ENCODE results near the gene PAWR.

Gene PAWR, protein sequence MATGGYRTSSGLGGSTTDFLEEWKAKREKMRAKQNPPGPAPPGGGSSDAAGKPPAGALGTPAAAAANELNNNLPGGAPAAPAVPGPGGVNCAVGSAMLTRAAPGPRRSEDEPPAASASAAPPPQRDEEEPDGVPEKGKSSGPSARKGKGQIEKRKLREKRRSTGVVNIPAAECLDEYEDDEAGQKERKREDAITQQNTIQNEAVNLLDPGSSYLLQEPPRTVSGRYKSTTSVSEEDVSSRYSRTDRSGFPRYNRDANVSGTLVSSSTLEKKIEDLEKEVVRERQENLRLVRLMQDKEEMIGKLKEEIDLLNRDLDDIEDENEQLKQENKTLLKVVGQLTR

DNA sequence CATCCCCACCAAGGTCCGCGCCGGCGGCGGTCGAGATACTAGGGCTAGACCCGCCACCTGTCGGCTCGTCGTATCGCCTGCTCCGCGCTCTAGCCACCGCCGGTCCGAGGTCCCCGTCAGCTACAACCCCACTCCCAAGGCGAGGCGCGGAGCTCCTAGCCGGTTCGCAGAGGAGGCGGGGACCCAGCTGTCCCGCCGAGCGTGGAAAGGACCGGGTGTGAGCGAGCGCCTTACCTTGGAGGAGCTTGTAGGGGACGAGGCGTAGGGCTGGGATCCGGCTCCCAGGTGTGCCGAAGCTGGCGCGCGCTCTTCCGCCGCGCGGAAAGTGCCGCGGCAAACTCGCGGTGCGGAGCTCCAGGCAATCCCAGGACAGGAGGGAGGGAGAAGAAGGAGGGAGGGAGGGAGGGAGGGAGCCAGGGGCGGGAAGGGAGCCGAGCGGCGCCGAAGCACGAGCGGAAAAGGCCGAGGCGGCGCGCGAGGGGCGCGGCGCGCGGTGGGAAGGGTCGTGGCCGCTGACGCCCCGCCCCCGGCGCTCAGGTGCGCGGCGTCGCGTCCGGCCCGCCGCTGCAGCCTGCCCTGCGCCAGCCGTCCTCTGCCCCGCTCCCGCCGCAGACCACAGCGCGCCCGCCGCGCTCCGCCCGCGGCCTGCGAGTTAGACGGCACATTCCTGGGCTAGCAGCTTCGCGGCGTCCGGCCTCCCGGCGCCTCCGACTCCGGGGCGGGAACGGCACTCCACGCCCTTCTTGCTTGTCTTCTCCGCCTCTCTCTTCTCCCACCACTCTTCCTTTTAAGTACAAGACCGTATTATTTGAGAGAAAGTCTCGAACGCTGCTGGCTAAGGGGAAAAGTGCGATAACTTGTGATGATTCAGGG is at the start of gene PAWR:
PAWR (minus strand) TSS at position 327 of the 873 bp plus-strand sequence. CDS start 720 bp downstream, outside the sequence.
- no peak for DNase-seq

DNA sequence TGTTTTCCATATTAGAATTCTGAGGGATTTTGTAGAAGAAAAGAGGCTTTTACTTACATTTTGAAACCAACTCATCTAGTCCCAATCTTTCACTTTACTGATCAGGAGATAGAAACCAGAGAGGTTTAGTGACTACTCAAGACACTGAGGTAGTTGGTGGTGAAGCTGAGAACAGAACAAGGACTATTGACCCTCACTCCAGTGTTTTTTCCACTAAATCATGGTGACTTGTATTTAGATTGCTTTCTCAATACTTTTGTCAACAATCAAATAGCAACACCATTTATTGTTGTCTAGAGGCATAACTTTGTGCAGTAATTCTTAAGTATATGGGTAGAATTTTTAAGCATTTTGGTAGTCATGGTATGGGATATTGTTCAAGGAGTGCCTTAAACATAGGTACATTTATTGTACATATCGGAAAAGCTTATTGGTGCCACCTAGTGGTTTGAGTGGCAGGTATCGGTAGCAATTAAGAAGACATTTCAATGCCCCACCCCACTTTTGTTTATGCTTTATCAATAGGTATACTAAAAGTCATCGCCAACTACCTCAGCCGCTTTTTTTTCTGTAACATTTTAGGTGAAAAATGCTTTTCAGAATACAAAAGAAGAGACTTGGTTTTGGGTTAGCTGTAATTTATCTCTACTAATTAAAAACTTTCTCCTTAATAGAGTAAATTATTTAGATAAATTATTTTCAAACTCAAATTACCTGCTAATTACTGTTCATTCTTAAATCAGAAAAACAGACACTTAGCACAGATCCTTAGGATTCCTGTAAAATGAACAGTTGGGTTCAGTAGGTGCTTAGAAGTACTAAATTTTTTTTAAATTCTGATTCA is 47.3 kb upstream of the PAWR start:
- no peak for DNase-seq

DNA sequence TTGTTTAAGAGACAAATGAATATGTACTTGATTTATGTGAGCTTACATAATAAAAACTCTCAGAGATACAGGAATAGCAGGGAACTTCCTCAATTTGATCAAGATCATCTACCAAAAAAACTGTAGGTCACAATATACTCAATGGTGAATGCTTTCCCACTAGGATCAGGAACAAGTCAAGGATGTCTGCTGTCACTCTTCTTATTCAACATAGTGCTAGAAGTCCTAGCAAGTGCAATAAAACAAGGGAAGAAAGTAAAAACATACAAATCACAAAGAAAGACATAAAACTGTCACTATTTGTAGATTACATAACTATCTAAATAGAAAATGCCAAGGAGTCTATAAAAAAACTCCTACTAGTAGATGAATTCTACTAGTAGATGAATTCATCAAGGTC is 41.9 kb upstream of the PAWR start:
- DNase-seq: no peak

DNA sequence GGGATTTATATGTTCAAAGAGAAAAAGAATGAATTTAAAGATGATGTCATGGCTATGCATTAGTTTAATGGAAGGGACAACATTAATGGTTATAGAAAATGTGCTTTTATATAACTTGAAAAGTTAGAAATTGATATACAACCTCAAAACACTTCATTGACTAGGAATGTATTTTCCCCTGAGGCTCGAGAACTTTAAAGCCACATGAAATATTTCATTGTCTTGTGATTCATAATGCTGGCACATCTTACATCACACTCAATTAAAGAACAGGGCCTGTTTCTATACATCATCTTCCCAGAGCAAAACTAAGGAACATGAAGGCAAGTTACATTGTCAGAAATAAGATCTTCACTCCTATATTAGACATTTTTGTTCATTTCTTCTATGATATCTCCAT is 35.2 kb upstream of the PAWR start:
- DNase-seq: no peak

DNA sequence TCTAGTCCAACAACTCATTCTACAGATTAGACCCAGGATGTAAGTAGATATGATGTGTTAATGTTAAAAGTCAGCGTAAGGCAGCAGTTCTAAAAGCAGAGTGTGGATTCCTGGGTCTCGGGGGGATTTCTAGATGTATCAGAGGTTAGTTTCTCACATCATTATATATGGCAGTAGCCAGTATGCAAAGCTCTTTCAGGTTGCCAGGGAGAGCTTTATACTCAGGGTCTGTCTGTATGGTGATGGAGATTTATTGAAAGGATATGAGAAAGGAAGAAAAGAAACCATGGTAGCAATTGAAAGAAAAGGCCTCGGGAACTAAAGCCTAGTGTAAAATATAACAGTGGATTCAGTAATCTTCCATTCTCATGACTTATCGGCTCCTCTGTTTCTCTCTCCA is 26.2 kb upstream of the PAWR start:
- no peak for DNase-seq

DNA sequence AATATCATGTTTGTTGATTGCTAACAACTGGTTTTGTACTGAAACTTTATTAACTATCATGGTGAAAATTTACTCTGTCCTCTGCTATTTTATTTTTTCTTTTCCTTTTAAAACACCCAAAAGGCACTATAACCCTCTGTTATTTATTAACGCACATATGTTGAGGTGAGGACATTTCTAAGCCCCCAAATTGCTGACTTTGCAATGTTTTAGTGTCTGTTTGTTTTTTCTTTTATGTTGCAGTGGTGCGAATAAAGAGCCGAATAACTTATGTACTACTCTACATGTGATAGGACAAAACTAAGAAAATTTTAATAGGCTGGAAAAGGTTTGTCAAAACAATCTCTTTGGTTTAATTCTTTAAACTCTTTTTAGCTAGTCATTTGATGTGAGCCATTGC is 24.5 kb upstream of the PAWR start:
- DNase-seq: no peak

DNA sequence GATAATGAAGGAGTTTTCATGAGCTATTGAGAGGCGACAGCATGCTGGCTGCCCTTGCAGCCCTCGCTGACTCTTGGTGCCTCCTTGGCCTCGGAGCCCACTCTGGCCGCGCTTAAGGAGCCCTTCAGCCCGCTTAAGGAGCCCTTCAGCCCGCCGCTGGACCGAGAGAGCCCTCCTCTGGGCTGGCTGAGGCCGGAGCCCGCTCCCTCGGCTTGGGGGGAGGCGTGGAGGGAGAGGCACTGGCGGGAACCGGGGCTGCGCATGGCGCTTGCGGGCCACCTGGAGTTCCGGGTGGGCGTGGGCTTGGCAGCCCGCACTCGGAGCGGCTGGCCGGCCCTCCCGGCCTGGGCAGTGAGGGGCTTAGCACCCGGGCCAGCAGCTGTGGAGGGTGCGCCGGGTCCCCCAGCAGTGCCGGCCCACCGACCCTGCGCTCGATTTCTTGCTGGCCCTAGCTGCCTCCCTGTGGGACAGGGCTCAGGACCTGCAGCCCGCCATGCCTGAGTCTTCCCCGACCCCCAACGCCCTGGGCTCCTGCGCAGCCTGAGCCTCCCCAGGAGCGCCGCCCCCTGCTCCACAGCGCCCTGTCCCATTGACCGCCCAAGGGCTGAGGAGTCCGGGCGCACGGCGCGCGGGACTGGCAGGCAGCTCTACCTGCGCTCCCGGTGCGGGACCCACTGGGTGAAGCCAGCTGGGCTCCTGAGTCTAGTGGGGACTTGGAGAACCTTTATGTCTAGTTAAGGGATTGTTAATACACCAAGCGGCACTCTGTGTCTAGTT is 20.1 kb upstream of the PAWR start:
- no peak for DNase-seq

DNA sequence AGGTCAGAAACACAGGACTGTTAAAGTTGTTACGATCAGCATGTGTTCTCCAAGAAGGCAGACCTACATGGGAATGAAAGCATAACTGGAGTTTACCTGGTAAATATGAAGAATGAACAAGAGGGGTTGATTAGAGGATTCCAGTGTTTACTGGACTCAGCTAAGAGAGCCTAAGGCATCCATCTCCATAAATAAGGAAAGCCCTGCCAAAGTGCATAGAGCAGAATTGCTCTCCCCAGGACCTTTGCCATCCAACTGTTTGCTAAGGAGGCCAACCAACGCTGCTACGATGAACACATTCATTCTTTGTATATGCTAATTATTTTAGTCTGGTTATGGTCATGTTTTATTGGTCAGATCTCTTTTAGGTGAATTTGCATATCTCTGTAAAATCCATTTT is 17.1 kb upstream of the PAWR start:
- no peak for DNase-seq

DNA sequence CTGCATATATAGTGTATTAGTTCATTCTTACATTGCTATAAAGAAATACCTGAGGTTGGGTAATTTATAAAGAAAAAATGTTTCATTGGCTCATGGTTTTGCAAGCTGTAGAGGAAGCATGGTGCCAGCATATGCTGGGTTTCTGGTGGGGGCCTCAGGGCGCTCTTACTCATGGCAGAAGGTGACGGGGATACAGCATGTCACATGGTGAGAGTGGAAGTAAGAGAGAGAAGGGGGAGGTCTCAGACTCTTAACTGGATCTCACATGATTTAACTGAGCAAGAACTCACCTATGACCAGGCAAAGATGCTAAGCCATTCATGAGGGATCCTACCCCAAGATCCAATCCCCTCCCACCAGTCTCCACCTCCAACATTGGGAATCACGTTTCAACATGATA is 15.9 kb upstream of the PAWR start:
- DNase-seq: no peak

DNA sequence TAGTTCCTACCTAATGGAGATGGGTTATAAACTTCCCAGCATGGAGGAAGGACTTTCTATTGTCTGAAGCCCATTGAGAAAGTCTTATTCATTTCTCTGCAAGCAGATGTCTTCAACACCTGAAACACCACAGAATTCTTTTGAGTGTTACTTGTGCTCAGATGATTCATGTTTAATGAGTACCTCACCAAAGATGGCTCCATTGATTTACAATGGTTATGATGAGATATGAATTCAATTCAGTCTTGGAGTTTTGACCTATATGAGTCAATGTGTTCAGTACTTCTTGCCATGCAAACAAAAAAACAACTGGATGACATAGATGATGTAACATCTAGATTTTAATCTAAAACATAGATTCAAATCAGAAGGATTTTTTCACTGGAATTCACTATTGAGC is 15.4 kb upstream of the PAWR start:
- no peak for DNase-seq

DNA sequence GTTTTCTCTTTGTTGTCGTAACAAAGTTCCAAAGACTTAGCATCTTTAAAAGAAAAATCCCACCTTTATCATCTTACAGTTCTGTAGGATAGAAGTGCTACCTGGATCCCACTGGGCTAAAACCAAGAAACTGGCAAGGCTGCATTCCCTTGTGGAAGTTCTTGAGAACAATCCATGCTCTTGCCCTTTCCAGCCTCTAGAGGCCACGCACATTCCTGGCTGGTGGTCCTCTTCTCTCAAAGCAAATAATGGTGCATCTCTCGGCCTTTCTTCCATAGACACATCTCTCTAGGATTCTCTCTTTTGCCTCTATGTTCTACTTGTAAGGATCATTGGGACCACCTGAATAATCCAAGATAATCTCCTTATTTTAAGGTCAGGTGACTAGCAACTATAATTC is 8.2 kb upstream of the PAWR start:
- no peak for DNase-seq

DNA sequence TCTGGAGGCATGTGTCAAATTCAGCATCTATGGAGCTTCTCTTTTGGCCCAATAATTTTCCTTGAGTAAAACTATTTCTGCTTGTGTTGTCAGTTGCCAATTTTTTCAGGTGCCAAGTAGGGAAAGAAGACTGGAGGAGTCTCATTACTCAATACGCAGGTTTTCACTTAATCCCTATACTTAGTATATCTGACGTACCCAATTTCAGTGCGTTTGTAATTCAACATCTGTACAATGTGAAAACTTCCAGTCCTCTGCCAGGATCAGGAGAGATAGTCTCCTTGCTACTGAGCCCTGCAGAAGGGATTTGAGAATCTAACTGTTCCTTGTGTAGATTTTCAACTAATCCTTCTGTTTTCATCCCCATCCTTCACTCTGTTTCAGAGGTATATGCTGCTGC is 5.7 kb upstream of the PAWR start:
- no peak for DNase-seq

DNA sequence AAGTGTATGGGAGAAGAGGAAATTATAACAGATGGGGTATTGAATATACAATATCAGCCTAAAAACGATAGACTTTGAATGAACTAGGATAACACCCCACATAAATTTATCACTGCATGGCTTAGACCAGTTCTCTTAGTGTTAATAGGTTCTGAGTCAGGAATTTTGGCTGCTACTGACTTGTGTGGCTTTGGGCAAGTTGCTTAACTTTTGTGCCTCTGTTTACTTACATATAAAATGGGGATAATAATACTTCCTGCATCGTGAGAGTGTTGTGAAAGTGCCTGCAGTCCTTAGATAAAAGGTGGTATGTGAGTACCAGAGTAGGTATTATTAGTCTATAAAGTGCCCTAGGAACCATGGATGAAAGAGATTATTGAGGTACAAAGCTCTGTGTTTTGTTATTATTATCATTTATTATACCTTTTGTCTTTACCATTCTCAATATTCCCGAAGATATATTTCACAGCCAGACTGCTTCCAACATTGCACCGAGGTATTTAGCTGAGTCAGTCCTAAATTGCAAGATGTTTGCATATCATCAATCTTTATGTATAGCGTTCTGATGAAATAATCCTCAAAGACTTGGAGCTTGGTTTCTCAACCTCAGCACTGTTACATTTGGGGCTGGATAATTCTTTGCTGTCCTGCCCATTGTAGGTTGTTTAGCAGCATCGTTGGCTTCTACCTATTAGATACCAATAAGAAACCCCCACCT is 2.3 kb upstream of the PAWR start:
- no peak for DNase-seq

DNA sequence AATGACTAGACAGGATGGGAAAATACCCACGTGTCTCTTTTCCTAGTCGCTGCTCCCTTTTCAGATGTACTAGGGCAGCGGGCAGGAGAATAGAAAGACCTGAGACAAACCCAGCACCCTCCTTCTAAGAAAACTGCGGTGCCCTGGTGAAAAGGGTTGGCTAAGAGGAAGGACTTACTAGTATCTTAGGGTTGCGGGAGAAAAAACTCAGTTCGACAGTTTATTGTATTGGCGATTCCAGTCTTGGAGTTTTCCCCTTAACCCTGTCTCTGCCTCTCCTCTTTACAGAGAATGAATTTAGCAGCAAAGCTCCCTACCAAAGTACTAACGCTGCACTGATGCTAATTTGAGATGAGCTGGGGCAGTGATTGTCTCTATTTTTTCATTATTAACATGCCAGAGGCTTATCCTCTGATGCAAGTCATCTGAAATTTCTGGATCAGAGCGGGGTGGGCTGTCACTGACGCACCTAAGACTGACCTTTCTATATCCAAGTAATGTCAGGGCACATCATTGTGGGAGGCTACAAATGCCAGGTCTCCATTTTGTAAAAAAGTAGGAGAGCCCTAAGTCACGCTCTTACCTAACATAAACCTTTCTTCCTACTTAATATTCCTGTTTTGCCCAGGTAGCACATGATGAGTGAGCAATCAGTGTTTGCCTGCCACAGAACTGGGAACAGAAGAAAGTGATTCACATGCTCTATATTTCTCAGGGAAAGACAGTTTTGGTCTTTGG is 916 bp upstream of the PAWR start:
- no peak for DNase-seq

DNA sequence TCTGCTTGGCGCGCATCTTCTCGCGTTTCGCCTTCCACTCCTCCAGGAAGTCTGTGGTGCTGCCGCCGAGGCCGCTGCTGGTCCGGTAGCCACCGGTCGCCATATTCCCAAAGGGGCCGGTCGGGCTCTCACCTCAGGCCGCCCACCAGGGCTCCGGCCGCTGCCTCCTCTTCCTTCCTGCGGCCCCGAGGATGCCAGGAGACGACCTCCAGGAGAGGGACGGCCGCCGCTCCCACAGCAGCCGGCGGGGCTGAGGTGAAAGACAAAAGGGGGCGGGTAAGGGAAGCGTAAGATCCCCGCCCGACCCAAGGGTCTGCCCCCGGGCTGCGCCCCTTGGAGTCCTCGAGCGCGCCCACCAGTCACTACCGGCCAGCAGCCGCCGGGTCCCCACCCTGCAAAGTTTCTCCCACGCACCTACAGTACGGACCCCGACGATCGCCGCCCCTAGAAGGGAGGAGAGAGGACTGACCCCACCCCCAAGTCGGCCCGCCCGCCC is 574 bp downstream of the PAWR start:
- no peak for DNase-seq

DNA sequence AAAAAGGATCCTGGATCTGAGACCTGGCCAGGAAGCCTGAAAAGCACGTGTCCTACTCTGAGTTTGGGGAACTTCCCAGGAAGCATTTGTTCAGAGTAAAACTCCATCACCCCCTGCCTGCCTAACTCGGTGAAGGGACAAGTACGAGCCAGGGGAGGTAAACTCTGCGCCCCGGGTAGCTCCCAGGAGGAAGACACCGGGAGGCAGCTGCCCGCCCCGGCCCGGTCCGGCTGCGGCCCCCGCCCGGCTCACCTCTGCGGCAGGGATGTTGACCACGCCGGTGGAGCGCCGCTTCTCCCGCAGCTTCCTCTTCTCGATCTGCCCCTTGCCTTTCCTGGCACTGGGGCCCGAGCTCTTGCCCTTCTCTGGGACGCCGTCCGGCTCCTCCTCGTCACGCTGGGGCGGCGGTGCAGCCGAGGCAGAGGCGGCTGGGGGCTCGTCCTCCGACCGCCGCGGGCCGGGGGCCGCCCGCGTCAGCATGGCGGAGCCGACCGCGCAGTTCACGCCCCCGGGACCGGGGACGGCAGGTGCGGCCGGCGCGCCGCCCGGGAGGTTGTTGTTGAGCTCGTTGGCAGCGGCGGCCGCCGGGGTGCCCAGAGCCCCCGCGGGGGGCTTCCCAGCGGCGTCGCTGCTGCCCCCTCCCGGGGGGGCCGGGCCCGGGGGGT is 1.2 kb downstream of the PAWR start:
- no peak for DNase-seq

DNA sequence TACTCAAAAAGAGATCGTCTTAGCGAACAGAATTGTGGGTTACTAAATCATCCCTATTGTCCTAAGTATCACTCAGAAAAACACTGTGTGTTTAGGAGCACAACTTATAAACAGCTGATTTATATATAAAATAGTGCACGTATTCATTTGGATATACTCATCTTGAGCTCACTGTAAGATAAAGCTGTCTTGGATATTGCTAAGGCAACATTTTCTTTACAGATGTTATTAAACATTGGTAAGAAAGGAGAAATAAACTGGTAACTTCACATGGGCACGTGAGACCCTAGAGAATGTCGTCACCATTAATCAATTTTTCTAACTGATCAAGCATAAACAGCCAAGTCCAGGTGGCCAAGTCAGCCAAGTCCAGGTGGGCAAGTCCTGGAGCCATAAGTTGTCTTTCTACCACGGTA is 1.7 kb downstream of the PAWR start:
- DNase-seq: no peak

DNA sequence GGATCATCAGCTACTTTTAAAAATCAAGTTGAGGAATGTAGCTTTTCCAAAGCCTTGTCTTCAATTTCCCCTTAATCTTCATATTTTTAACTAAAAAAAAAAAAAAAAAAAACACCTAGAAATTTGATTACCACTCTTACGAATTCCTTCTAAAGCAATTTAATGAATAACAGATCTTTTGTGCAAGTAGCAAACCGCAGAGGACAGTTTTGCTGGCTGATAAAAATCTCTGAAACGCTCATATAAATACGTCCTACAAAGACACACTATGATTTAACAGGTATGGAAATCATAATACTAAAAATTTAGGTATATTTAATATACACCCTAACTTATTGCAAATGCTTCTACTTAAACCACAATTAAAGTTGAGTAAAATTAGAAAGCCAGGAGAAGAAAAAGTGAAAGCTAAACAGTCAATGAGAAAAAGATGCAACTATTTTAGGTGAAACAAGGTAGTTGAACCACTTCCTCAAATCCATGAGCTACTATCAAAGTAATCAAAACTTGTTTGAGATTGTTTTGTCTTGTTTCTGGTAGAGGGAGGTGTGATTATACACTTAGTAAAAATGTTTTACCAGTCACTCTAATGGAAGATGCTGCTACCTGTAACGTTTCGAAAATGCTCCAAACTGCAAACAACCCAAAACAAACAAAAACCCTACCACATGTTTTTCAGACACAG is 2.2 kb downstream of the PAWR start:
- no peak for DNase-seq

DNA sequence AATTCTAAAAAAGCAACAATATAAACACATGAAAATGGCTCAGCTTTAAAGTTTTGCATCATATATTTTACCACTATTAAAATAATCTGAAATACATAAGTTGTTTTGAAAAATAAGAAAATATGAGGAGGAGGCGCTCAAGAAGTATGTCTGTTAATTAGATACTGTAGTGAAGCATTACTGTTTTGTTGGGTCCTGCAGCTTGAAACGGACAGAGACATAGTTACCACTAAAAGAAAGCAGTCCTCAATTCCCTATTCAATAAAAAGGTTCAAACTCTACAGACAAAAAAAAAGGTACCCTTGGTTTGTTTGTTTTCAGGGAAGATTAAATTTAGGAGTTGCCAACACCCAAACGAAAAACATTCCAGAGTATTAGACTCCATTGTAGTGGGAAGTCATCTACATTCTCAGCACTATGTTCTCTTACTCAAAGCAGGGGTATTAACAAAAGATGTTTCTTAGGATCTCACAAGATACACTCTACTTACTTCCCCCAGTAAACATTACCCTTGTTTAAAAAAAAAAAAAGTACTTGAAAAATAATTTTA is 3.0 kb downstream of the PAWR start:
- DNase-seq: no peak
